NCI-H2029 (cell line): ENCODE data around the gene BTBD7.

Experiments used
- DNase-seq: peaks from one replicate; lab custom pipeline; 2025; lab: John Stamatoyannopoulos, UW

Gene BTBD7

DNA sequence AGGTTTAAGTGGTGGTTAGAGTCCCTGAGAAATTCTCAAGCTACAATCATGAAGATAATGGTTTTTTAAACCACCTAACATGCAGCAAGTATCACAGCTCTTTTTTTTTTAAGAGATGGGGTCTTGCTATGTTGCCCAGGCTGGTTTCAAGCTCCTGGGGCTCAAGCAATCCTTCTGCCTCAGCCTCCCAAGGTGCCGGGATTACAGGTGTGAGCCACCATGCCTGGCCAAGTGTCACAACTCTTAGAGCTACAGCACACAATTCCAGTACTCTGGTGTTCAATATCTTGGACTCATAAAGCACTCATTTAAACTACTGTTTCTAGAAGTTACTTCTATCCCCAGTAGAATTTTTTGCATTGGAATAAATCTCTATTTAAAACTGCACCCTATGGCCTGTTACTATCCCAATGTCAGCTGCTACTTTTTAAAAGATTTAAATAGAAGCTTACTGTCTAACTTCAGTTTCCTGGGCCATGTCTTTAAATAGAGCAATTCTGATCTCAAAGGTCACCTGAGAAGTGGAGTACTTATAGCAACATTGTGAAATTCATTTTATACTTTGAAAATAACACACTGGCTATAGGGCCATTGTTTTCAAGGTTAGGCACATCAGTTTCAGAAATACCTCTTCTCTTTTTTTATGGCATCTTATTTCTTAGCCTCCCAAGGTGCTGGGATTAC, 137.4 kb downstream of the BTBD7 start:
- no peak for DNase-seq
